NCI-H1694 treated with DMSO at 0.1 percent for 48 hours (cell line): Measurements from ENCODE around the gene OGFR.

Experiments used
- DNase-seq: peaks from one replicate; lab custom pipeline; 2025; lab: John Stamatoyannopoulos, UW

Gene OGFR

GRCh38 chr20:62770111-62770910 lies 34.3 kb upstream of the OGFR start:
- no peak for DNase-seq

- no peak for DNase-seq
Observed at GRCh38 chr20:62770916-62771315, 33.7 kb upstream of the OGFR start.

GRCh38 chr20:62771396-62772102 lies 33.1 kb upstream of the OGFR start:
- DNase-seq = no peak

GRCh38 chr20:62772103-62772611 lies 32.5 kb upstream of the OGFR start:
- no peak for DNase-seq

GRCh38 chr20:62772619-62772989 lies 32.0 kb upstream of the OGFR start:
- no peak for DNase-seq

GRCh38 chr20:62772990-62773844 lies 31.4 kb upstream of the OGFR start:
- peak; percentile 85 for DNase-seq

- peak; percentile 78 for DNase-seq
Observed at GRCh38 chr20:62773845-62774714, 30.6 kb upstream of the OGFR start.

GRCh38 chr20:62774762-62775161 lies 29.9 kb upstream of the OGFR start:
- no peak for DNase-seq

- DNase-seq = no peak
Observed at GRCh38 chr20:62775206-62775605, 29.4 kb upstream of the OGFR start.

GRCh38 chr20:62776035-62776691 lies 28.5 kb upstream of the OGFR start:
- DNase-seq = no peak

GRCh38 chr20:62776692-62777527 lies 27.7 kb upstream of the OGFR start:
- DNase-seq = peak; percentile 24

- no peak for DNase-seq
Observed at GRCh38 chr20:62777528-62777830, 27.2 kb upstream of the OGFR start.

- no peak for DNase-seq
Observed at GRCh38 chr20:62778058-62778457, 26.6 kb upstream of the OGFR start.

GRCh38 chr20:62778601-62779416 lies 25.8 kb upstream of the OGFR start:
- no peak for DNase-seq

- DNase-seq = no peak
Observed at GRCh38 chr20:62779417-62779685, 25.3 kb upstream of the OGFR start.

- peak; percentile 42 for DNase-seq
Observed at GRCh38 chr20:62780204-62780603, 24.4 kb upstream of the OGFR start.

- DNase-seq = no peak
Observed at GRCh38 chr20:62780696-62781095, 23.9 kb upstream of the OGFR start.

- DNase-seq = no peak
Observed at GRCh38 chr20:62782149-62782892, 22.3 kb upstream of the OGFR start.

GRCh38 chr20:62782893-62783278 lies 21.7 kb upstream of the OGFR start:
- no peak for DNase-seq
